Peyer's patch (tissue), 4 donors: ENCODE measurements around the gene LRRIQ1.
"Not testable (repeated sequence)": the region's sequence is repeated elsewhere in the genome, so short reads cannot be mapped to it uniquely, and the experiment has no call there.

ENCODE experiments used
- CTCF ChIP-seq, 6 experiments: fragments of 450-650 bp in 4 of 6; fragments of 200-600 bp in 2 of 6; sonication (generic) in 1 of 6; IDR thresholded peaks; one replicate each; pipeline ENCODE4 v1.5.1; 2017 to 2019; ENCODE audit warnings: antibody characterized with exemption in 6 of 6, mild to moderate bottlenecking in 3 of 6, moderate library complexity in 1 of 6
- POLR2A ChIP-seq, 2 donors: fragments of 450-650 bp; IDR thresholded peaks; one replicate each; pipeline ENCODE4 v1.5.1; 2017; ENCODE audit warnings: antibody characterized with exemption in 2 of 2, mild to moderate bottlenecking in 2 of 2, moderate library complexity in 2 of 2

- not testable (repeated sequence) for TF ChIP-seq CTCF, POLR2A (IDR thresholded peaks at IDR 0.05)
Observed at GRCh38 chr12:85224339-85224738, 188.2 kb downstream of the LRRIQ1 start.
